Lower leg skin (tissue), 4 donors: Measurements from ENCODE around the gene DHX38. TPM values are rescaled to one million over a fixed set of nuclear protein-coding genes. Genes with fewer than 3 reads are reported as not detected.

Experiments
- DNase-seq, 2 donors: peaks; one replicate each; pipeline ENCODE4 v3.0.0-alpha.2; 2019; ENCODE audit warnings: low spot score in 2 of 2
- H3K4me3 ChIP-seq: fragments of 200-600 bp; sonication (generic); 2 replicates; pipeline ENCODE4 v1.5.1; 2017; ENCODE audit warnings: mild to moderate bottlenecking, low read depth; ENCODE audit not compliant: poor library complexity, severe bottlenecking
- CTCF ChIP-seq, 3 donors: fragments of 450-650 bp; IDR thresholded peaks; one replicate each; pipeline ENCODE4 v1.5.1; 2016; ENCODE audit warnings: antibody characterized with exemption in 3 of 3, mild to moderate bottlenecking in 3 of 3, moderate library complexity in 2 of 3
- POLR2A ChIP-seq, 2 donors: fragments of 450-650 bp; IDR thresholded peaks; one replicate each; pipeline ENCODE4 v1.6.1; 2016 to 2017; ENCODE audit warnings: antibody characterized with exemption in 2 of 2, mild to moderate bottlenecking in 1 of 2, moderate library complexity in 1 of 2
- WGBS, 2 donors: methylation state at CpG; one replicate each; pipeline ENCODE4 v1.1.5; 2018; 5-methylcytosine and 5-hydroxymethylcytosine counted together
- intact Hi-C: fragments of 100-400 bp; cut with DNase I; formaldehyde crosslinking; loops from one replicate; pipeline ENCODE4 v1.15.0; 2023; ENCODE audit warnings: low total_unique reads
- total RNA-seq, 4 donors: library from RNA; depleted of rRNA; stranded (reverse); fragments of >200 nt; gene quantifications; one replicate each; pipeline ENCODE4 v1.1.0, GENCODE V29; 2016

The DHX38 gene
- total RNA-seq, 4 donors from 2014 or later = 47.1 to 93.4 (median 51.2) TPM

- 87 to 90% methylated on average over 16 of the region's 16 CpGs for WGBS, 2 donors
- DNase-seq = peak in 1 of 2 donors; percentile 57
Observed at GRCh38 chr16:72108353-72109102, 14.9 kb downstream of the DHX38 start.

GRCh38 chr16:72109300-72109699 is 15.7 kb downstream of the DHX38 start:
- no peak overlapping the region for H3K4me3 ChIP-seq
- intact Hi-C loops = no loop called here
- peak in 1 of 2 donors; percentile 42 for DNase-seq
- TF ChIP-seq POLR2A (IDR thresholded peaks at IDR 0.05) (no peak), CTCF (IDR thresholded peaks at IDR 0.05) (no peak)
- WGBS, 2 donors = 89 to 96% methylated on average over 12 of the region's 12 CpGs

More at GRCh38 chr16:72108353-72109102, 14.9 kb downstream of the DHX38 start:
- intact Hi-C loops = no loop called here
- TF ChIP-seq CTCF (IDR thresholded peaks at IDR 0.05) (no peak), POLR2A (IDR thresholded peaks at IDR 0.05) (no peak)
- no peak overlapping the region for H3K4me3 ChIP-seq

GRCh38 chr16:72109966-72110530 is 16.4 kb downstream of the DHX38 start:
- TF ChIP-seq CTCF (IDR thresholded peaks at IDR 0.05) = no peak
- no peak for TF ChIP-seq POLR2A (IDR thresholded peaks at IDR 0.05)
- 91 to 93% methylated on average over 12 of the region's 12 CpGs for WGBS, 2 donors
- H3K4me3 ChIP-seq = no peak overlapping the region
- intact Hi-C loops = no loop called here
- peak in 1 of 2 donors; percentile 64 for DNase-seq

- TF ChIP-seq CTCF (IDR thresholded peaks at IDR 0.05) (no peak), POLR2A (IDR thresholded peaks at IDR 0.05) (no peak)
- WGBS, 2 donors = 96% methylated on average over 23 of the region's 23 CpGs
- no peak overlapping the region for H3K4me3 ChIP-seq
- DNase-seq = peak in 1 of 2 donors; percentile 75
- intact Hi-C loops = no loop called here
Observed at GRCh38 chr16:72110662-72111615, 17.3 kb downstream of the DHX38 start.

GRCh38 chr16:72111657-72112451 is 18.2 kb downstream of the DHX38 start:
- TF ChIP-seq CTCF (IDR thresholded peaks at IDR 0.05) (no peak), POLR2A (IDR thresholded peaks at IDR 0.05) (no peak)
- DNase-seq = peak in 1 of 2 donors; percentile 73
- 86 to 88% methylated on average over 19 of the region's 19 CpGs for whole genome bisulfite sequencing, 2 donors

More at GRCh38 chr16:72111657-72112451, 18.2 kb downstream of the DHX38 start:
- intact Hi-C loops = no loop called here
- no peak overlapping the region for H3K4me3 ChIP-seq
